HEK293T (cell line): ENCODE results near the gene COL23A1.

Experiments
- ARNT ChIP-seq: fragments of 450-650 bp; IDR thresholded peaks from 2 replicates; pipeline ENCODE4 v1.6.1; 2017; ENCODE audit warnings: mild to moderate bottlenecking
- BHLHE40 ChIP-seq: fragments of 450-650 bp; IDR thresholded peaks from 2 replicates; pipeline ENCODE4 v1.6.1; 2016; ENCODE audit warnings: mild to moderate bottlenecking, moderate library complexity, borderline replicate concordance
- CTBP1 ChIP-seq: fragments of 450-650 bp; IDR thresholded peaks from 2 replicates; pipeline ENCODE4 v1.6.1; 2016; ENCODE audit warnings: borderline replicate concordance
- ELF4 ChIP-seq: fragments of 450-650 bp; IDR thresholded peaks from 2 replicates; pipeline ENCODE4 v1.6.1; 2017; ENCODE audit warnings: antibody characterized with exemption
- FOXA1 ChIP-seq: fragments of 450-650 bp; IDR thresholded peaks from 2 replicates; pipeline ENCODE4 v1.6.1; 2016; ENCODE audit warnings: mild to moderate bottlenecking
- FOXK2 ChIP-seq: fragments of 450-650 bp; IDR thresholded peaks from 2 replicates; pipeline ENCODE4 v1.6.1; 2016; ENCODE audit warnings: mild to moderate bottlenecking
- FOXM1 ChIP-seq: fragments of 450-650 bp; IDR thresholded peaks from 2 replicates; pipeline ENCODE4 v1.6.1; 2017; ENCODE audit warnings: mild to moderate bottlenecking, borderline replicate concordance
- LEF1 ChIP-seq: fragments of 450-650 bp; IDR thresholded peaks from 2 replicates; pipeline ENCODE4 v1.6.1; 2017; ENCODE audit warnings: mild to moderate bottlenecking, borderline replicate concordance
- NFRKB ChIP-seq: fragments of 450-650 bp; IDR thresholded peaks from 2 replicates; pipeline ENCODE4 v1.6.1; 2016; ENCODE audit warnings: mild to moderate bottlenecking, moderate library complexity
- PKNOX1 ChIP-seq: fragments of 450-650 bp; IDR thresholded peaks from 2 replicates; pipeline ENCODE4 v1.6.1; 2016
- SP1 ChIP-seq: fragments of 450-650 bp; IDR thresholded peaks from 2 replicates; pipeline ENCODE4 v1.6.1; 2017
- TARDBP ChIP-seq: fragments of 450-650 bp; IDR thresholded peaks from 2 replicates; pipeline ENCODE4 v1.6.1; 2016
- ZNF384 ChIP-seq: fragments of 450-650 bp; IDR thresholded peaks from 2 replicates; pipeline ENCODE4 v1.6.1; 2016

GRCh38 chr5:178502401-178503100, 87.6 kb downstream of the COL23A1 start:
- no peak for TF ChIP-seq ZNF384
- no peak for TF ChIP-seq FOXM1
- no peak for TF ChIP-seq SP1
- no peak for TF ChIP-seq ARNT
- TF ChIP-seq BHLHE40: no peak
- TF ChIP-seq TARDBP: no peak
- TF ChIP-seq FOXK2: no peak
- TF ChIP-seq NFRKB: no peak
- no peak for TF ChIP-seq ELF4
- no peak for TF ChIP-seq PKNOX1
- no peak for TF ChIP-seq FOXA1
- TF ChIP-seq LEF1: no peak
- no peak for TF ChIP-seq CTBP1
